Measurements from ENCODE around the gene EDDM13. TPM values are rescaled to one million over a fixed set of nuclear protein-coding genes. Genes with fewer than 3 reads are reported as not detected.

The EDDM13 gene
- total RNA-seq, 1 donor from 2014 or later, result not detected

- Histone ChIP-seq H3K4me2 (no peak overlapping the region), H3K36me3 (no peaks in the 10 kb centered on the region), H3K9ac (no peak overlapping the region), H3K4me3 (no peak overlapping the region), H4K20me1 (ENCODE audit: low read depth) (no peaks in the 10 kb centered on the region), H3K27me3 (no peaks in the 10 kb centered on the region), H3K4me1 (peaks cover 4% of the 10 kb centered on the region), H3K9me3 (ENCODE audit: low read depth) (no peaks in the 10 kb centered on the region), H3K79me2 (ENCODE audit: low read depth) (no peaks in the 10 kb centered on the region), H3F3A (ENCODE audit: low read depth) (peaks cover 4% of the 10 kb centered on the region), H3K27ac (no peak overlapping the region), H2AFZ (replicated peaks) (no peak overlapping the region)
- H3K36me3 Mint-ChIP-seq, result peaks cover 15% of the 10 kb centered on the region
- H3K27ac Mint-ChIP-seq, result no peak overlapping the region
- no peak for DNase-seq (ENCODE audit: low spot score)
- H3K4me3 Mint-ChIP-seq, result no peak overlapping the region
- H3K4me1 Mint-ChIP-seq, result peaks cover 9% of the 10 kb centered on the region
- H3K27me3 Mint-ChIP-seq (ENCODE audit: insufficient read depth, low read depth), result peaks cover 2% of the 10 kb centered on the region
- H3K9me3 Mint-ChIP-seq, result no peaks in the 10 kb centered on the region
- TF ChIP-seq EZH2 (IDR thresholded peaks at IDR 0.05) (no peak), CTCF (IDR thresholded peaks at IDR 0.05) (no peak), EZH2phosphoT487 (IDR thresholded peaks at IDR 0.05) (no peak)
Measured at GRCh38 chr19:56308792-56309191, 36.2 kb downstream of the EDDM13 start.

- H3K9me3 ChIP-seq (ENCODE audit: low read depth), result no peaks in the 10 kb centered on the region
Measured at GRCh38 chr19:56309511-56310185, 37.1 kb downstream of the EDDM13 start.

GRCh38 chr19:56310462-56310861 lies 37.9 kb downstream of the EDDM13 start:
- no peak overlapping the region for H3K27ac ChIP-seq
- TF ChIP-seq CTCF (IDR thresholded peaks at IDR 0.05) (no peak), EZH2phosphoT487 (IDR thresholded peaks at IDR 0.05) (no peak), EZH2 (IDR thresholded peaks at IDR 0.05) (no peak)
- no peak overlapping the region for H3K4me2 ChIP-seq
- no peaks in the 10 kb centered on the region for H3K27me3 Mint-ChIP-seq (ENCODE audit: insufficient read depth, low read depth)
- H3K36me3 ChIP-seq, result no peaks in the 10 kb centered on the region
- no peak overlapping the region for H3K4me3 ChIP-seq
- H3F3A ChIP-seq (ENCODE audit: low read depth), result peaks cover 9% of the 10 kb centered on the region
- H3K79me2 ChIP-seq (ENCODE audit: low read depth), result no peaks in the 10 kb centered on the region
- H2AFZ ChIP-seq (replicated peaks), result no peak overlapping the region
- H3K27me3 ChIP-seq, result no peaks in the 10 kb centered on the region
- no peak for DNase-seq (ENCODE audit: low spot score)
- peaks cover 5% of the 10 kb centered on the region for H3K4me1 ChIP-seq
- no peak overlapping the region for H3K9ac ChIP-seq
- no peaks in the 10 kb centered on the region for H4K20me1 ChIP-seq (ENCODE audit: low read depth)
- no peak overlapping the region for H3K4me3 Mint-ChIP-seq
- H3K9me3 Mint-ChIP-seq, result no peaks in the 10 kb centered on the region
- H3K9me3 ChIP-seq (ENCODE audit: low read depth), result no peaks in the 10 kb centered on the region
- peaks cover 12% of the 10 kb centered on the region for H3K36me3 Mint-ChIP-seq
- H3K27ac Mint-ChIP-seq, result no peak overlapping the region
- peaks cover 9% of the 10 kb centered on the region for H3K4me1 Mint-ChIP-seq

More at GRCh38 chr19:56309511-56310185, 37.1 kb downstream of the EDDM13 start:
- TF ChIP-seq CTCF (IDR thresholded peaks at IDR 0.05), result peak; percentile 89
- no peak for TF ChIP-seq EZH2 (IDR thresholded peaks at IDR 0.05)
- Histone ChIP-seq H3K27ac (no peak overlapping the region), H3F3A (ENCODE audit: low read depth) (peaks cover 9% of the 10 kb centered on the region), H3K9ac (no peak overlapping the region), H3K27me3 (no peaks in the 10 kb centered on the region), H4K20me1 (ENCODE audit: low read depth) (no peaks in the 10 kb centered on the region), H3K79me2 (ENCODE audit: low read depth) (no peaks in the 10 kb centered on the region), H3K4me1 (peaks cover 5% of the 10 kb centered on the region), H3K4me2 (no peak overlapping the region), H3K4me3 (no peak overlapping the region), H3K36me3 (no peaks in the 10 kb centered on the region), H2AFZ (replicated peaks) (no peak overlapping the region)
- peaks cover 9% of the 10 kb centered on the region for H3K4me1 Mint-ChIP-seq
- peak; percentile 71 for DNase-seq (ENCODE audit: low spot score)
- peaks cover 15% of the 10 kb centered on the region for H3K36me3 Mint-ChIP-seq
- H3K9me3 Mint-ChIP-seq, result no peaks in the 10 kb centered on the region
- H3K4me3 Mint-ChIP-seq, result no peak overlapping the region
- H3K27ac Mint-ChIP-seq, result no peak overlapping the region
- no peaks in the 10 kb centered on the region for H3K27me3 Mint-ChIP-seq (ENCODE audit: insufficient read depth, low read depth)
